DOHH2 (cell line): ENCODE measurements around the gene REEP1.
"Not testable (repeated sequence)": the region's sequence is repeated elsewhere in the genome, so short reads cannot be mapped to it uniquely, and the experiment has no call there.

Experiments
- H3F3A ChIP-seq: fragments of 200-600 bp; sonication (generic), shearing (Covaris generic); 2 replicates; pipeline ENCODE4 v1.6.0; 2016; ENCODE audit warnings: antibody characterized with exemption, mild to moderate bottlenecking; ENCODE audit not compliant: control insufficient read depth, insufficient read depth
- H3K27ac ChIP-seq: fragments of 200-600 bp; sonication (generic); 2 replicates; pipeline ENCODE4 v1.5.1; 2014; ENCODE audit warnings: low read depth, mild to moderate bottlenecking, low read length, moderate library complexity
- H3K27me3 ChIP-seq: fragments of 200-600 bp; sonication (generic); 2 replicates; pipeline ENCODE4 v1.6.1; 2014; ENCODE audit warnings: mild to moderate bottlenecking, low read length, mixed read lengths; ENCODE audit not compliant: control insufficient read depth
- H3K36me3 ChIP-seq: fragments of 200-600 bp; sonication (generic); 2 replicates; pipeline ENCODE4 v1.6.1; 2014; ENCODE audit warnings: mild to moderate bottlenecking, low read length, moderate library complexity, mixed read lengths; ENCODE audit not compliant: control insufficient read depth
- H3K4me1 ChIP-seq: fragments of 200-600 bp; sonication (generic); 2 replicates; pipeline ENCODE4 v1.6.1; 2014; ENCODE audit warnings: mild to moderate bottlenecking, low read length, mixed read lengths; ENCODE audit not compliant: control insufficient read depth
- H3K4me2 ChIP-seq: fragments of 200-600 bp; sonication (generic); 2 replicates; pipeline ENCODE4 v1.6.0; 2014; ENCODE audit warnings: mild to moderate bottlenecking, low read length, moderate library complexity
- H3K4me3 ChIP-seq: fragments of 200-600 bp; sonication (generic); 2 replicates; pipeline ENCODE4 v1.5.1; 2014; ENCODE audit warnings: mild to moderate bottlenecking, low read length, mixed read lengths
- H3K79me2 ChIP-seq: fragments of 200-600 bp; sonication (generic); 2 replicates; pipeline ENCODE4 v1.6.1; 2014; ENCODE audit warnings: mild to moderate bottlenecking, low read length, mixed read lengths; ENCODE audit not compliant: control insufficient read depth
- H3K9me2 ChIP-seq: fragments of 200-600 bp; sonication (generic); replicated peaks from 2 replicates; pipeline ENCODE4 v1.6.1; 2014; ENCODE audit warnings: mild to moderate bottlenecking, low read length, mixed read lengths; ENCODE audit not compliant: control insufficient read depth
- H3K9me3 ChIP-seq: fragments of 200-600 bp; sonication (generic); 2 replicates; pipeline ENCODE4 v1.6.1; 2014; ENCODE audit warnings: antibody characterized with exemption, low read length, mixed read lengths; ENCODE audit not compliant: control insufficient read depth, insufficient read depth
- H4K20me1 ChIP-seq: fragments of 200-600 bp; sonication (generic); 2 replicates; pipeline ENCODE4 v1.6.0; 2014; ENCODE audit warnings: low read depth, mild to moderate bottlenecking, antibody characterized with exemption, low read length, moderate library complexity; ENCODE audit not compliant: control insufficient read depth, insufficient read depth
- CTCF ChIP-seq: fragments of 200-600 bp; sonication (generic); IDR thresholded peaks from one replicate; pipeline ENCODE4 v1.5.1; 2014; ENCODE audit warnings: antibody characterized with exemption, mild to moderate bottlenecking, low read depth, low read length; ENCODE audit not compliant: poor library complexity, severe bottlenecking
- EZH2phosphoT487 ChIP-seq: fragments of 200-600 bp; sonication (generic); IDR thresholded peaks from 2 replicates; pipeline ENCODE4 v1.6.1; 2017; ENCODE audit warnings: borderline replicate concordance, mild to moderate bottlenecking, antibody characterized with exemption, low read length, moderate library complexity, mixed read lengths

The REEP1 gene

GRCh38 chr2:86350751-86351150, 13.3 kb upstream of the REEP1 start:
- Histone ChIP-seq H3K36me3 (no peaks in the 10 kb centered on the region), H3K9me3 (no peaks in the 10 kb centered on the region), H3K4me1 (no peaks in the 10 kb centered on the region), H3K4me2 (no peak overlapping the region), H3K9me2 (no peaks in the 10 kb centered on the region), H3K27me3 (peaks cover 2% of the 10 kb centered on the region), H3K79me2 (no peaks in the 10 kb centered on the region), H3K4me3 (no peak overlapping the region), H3K27ac (no peak overlapping the region), H4K20me1 (no peaks in the 10 kb centered on the region), H3F3A (no peaks in the 10 kb centered on the region)
- TF ChIP-seq CTCF (no peak), EZH2phosphoT487 (no peak)

GRCh38 chr2:86347401-86347800, 10.0 kb upstream of the REEP1 start:
- Histone ChIP-seq H3K9me3 (no peaks in the 10 kb centered on the region), H3K4me3 (no peak overlapping the region), H3K9me2 (no peaks in the 10 kb centered on the region), H3K4me1 (no peaks in the 10 kb centered on the region), H3K36me3 (no peaks in the 10 kb centered on the region), H3F3A (no peaks in the 10 kb centered on the region), H3K27me3 (peaks cover 5% of the 10 kb centered on the region; the same call in 1 of the 2 replicates), H3K79me2 (no peaks in the 10 kb centered on the region), H3K27ac (no peak overlapping the region), H3K4me2 (no peak overlapping the region), H4K20me1 (no peaks in the 10 kb centered on the region)
- TF ChIP-seq CTCF, result no peak
- TF ChIP-seq EZH2phosphoT487, result no peak

GRCh38 chr2:86345783-86346370, 8.5 kb upstream of the REEP1 start:
- H3K9me3 ChIP-seq, H3K4me1 ChIP-seq, H3K27me3 ChIP-seq, H3K9me2 ChIP-seq, H3F3A ChIP-seq, H3K4me3 ChIP-seq, H3K36me3 ChIP-seq, H3K4me2 ChIP-seq, H4K20me1 ChIP-seq, H3K27ac ChIP-seq, H3K79me2 ChIP-seq: not testable (repeated sequence)

- no peaks in the 10 kb centered on the region for H3K9me2 ChIP-seq
- no peaks in the 10 kb centered on the region for H3F3A ChIP-seq
- H3K79me2 ChIP-seq, result no peaks in the 10 kb centered on the region
- no peak overlapping the region for H3K4me2 ChIP-seq
- H3K4me3 ChIP-seq, result no peak overlapping the region
- no peaks in the 10 kb centered on the region for H4K20me1 ChIP-seq
- no peak for TF ChIP-seq EZH2phosphoT487
- H3K27me3 ChIP-seq, result peaks cover 17% of the 10 kb centered on the region; the same call in 1 of the 2 replicates
- no peaks in the 10 kb centered on the region for H3K4me1 ChIP-seq
- H3K27ac ChIP-seq, result no peak overlapping the region
- H3K36me3 ChIP-seq, result no peaks in the 10 kb centered on the region
- H3K9me3 ChIP-seq, result no peaks in the 10 kb centered on the region
Measured at GRCh38 chr2:86344404-86344803, 7.0 kb upstream of the REEP1 start.
